ENCODE results near the gene IL17B. TPM values are rescaled to one million over a fixed set of nuclear protein-coding genes. Genes with fewer than 3 reads are reported as not detected.

Gene IL17B
- total and polyA plus RNA-seq, 2 donors (not counting 3 experiments of a cell fraction or from before 2014, with no cell fraction given): not detected

- Histone ChIP-seq H4K20me1 (replicated peaks; ENCODE audit: control insufficient read depth, extremely low read depth, insufficient read depth, low read length) (no peaks in the 10 kb centered on the region), H3K27me3 (ENCODE audit: control insufficient read depth in 2 of 2, insufficient read depth in 2 of 2, low read length in 2 of 2) (peaks cover 0 to 1% of the 10 kb centered on the region in 2 experiments), H3K9me3 (replicated peaks; ENCODE audit: control insufficient read depth, insufficient read depth, low read length) (no peaks in the 10 kb centered on the region), H3K4me2 (ENCODE audit: insufficient read depth, low read length) (no peak overlapping the region), H3K79me2 (ENCODE audit: control insufficient read depth, insufficient read depth, low read length) (no peaks in the 10 kb centered on the region), H3K4me3 (replicated peaks in 1 of 3; ENCODE audit: insufficient read depth in 1 of 3, low read depth in 1 of 3, low read length in 3 of 3) (no peak overlapping the region), H3K27ac (ENCODE audit: insufficient read depth, low read depth, low read length) (no peak overlapping the region), H3K9me1 (replicated peaks; ENCODE audit: control insufficient read depth, extremely low read depth, insufficient read depth, low read length) (no peaks in the 10 kb centered on the region), H3K9ac (replicated peaks; ENCODE audit: extremely low read depth, insufficient read depth, low read length) (no peak overlapping the region), H3K4me1 (ENCODE audit: control insufficient read depth, extremely low read depth, insufficient read depth, low read length) (no peaks in the 10 kb centered on the region), H3K36me3 (ENCODE audit: control insufficient read depth in 2 of 2, extremely low read depth in 1 of 2, insufficient read depth in 2 of 2, low read length in 2 of 2) (no peaks in the 10 kb centered on the region), H2AFZ (ENCODE audit: low read depth, low read length) (no peak overlapping the region)
- FAIRE-seq (no peak), DNase-seq (ENCODE audit: low read depth, low spot score) (no peak)
- no peak for TF ChIP-seq MYC (IDR thresholded peaks at IDR 0.05; ENCODE audit: low read depth, low read length)
- TF ChIP-seq JUN (IDR thresholded peaks at IDR 0.05; ENCODE audit: borderline replicate concordance, insufficient read depth, insufficient read length, low read depth): no peak
- BruUV-seq (replicated peaks): no TSS peak
- intact Hi-C loops (cut with micrococcal nuclease): no loop called here
- dilution Hi-C loops (cut with MboI; ENCODE audit: extremely low pct_ligation_motif_present, low sequenced_read_pairs): no loop called here
- CTCF ChIA-PET: interaction anchor here (1.2 to 1.8 kb wide), 3 partner anchors 14 to 25 kb away, joined by 3 to 5 read pairs (median 3); no protein-coding TSS in a partner anchor
- POLR2A ChIA-PET: no interaction called here
Observed at GRCh38 chr5:149406979-149407306, 27.9 kb upstream of the IL17B start.

- Histone ChIP-seq H3K36me3 (ENCODE audit: control insufficient read depth in 2 of 2, extremely low read depth in 1 of 2, insufficient read depth in 2 of 2, low read length in 2 of 2) (no peaks in the 10 kb centered on the region), H3K9me3 (replicated peaks; ENCODE audit: control insufficient read depth, insufficient read depth, low read length) (no peaks in the 10 kb centered on the region), H3K27ac (ENCODE audit: insufficient read depth, low read depth, low read length) (no peak overlapping the region), H3K9me1 (replicated peaks; ENCODE audit: control insufficient read depth, extremely low read depth, insufficient read depth, low read length) (no peaks in the 10 kb centered on the region), H3K79me2 (ENCODE audit: control insufficient read depth, insufficient read depth, low read length) (no peaks in the 10 kb centered on the region), H2AFZ (ENCODE audit: low read depth, low read length) (no peak overlapping the region), H3K4me2 (ENCODE audit: insufficient read depth, low read length) (no peak overlapping the region), H3K4me1 (ENCODE audit: control insufficient read depth, extremely low read depth, insufficient read depth, low read length) (no peaks in the 10 kb centered on the region), H3K9ac (replicated peaks; ENCODE audit: extremely low read depth, insufficient read depth, low read length) (no peak overlapping the region), H4K20me1 (replicated peaks; ENCODE audit: control insufficient read depth, extremely low read depth, insufficient read depth, low read length) (no peaks in the 10 kb centered on the region), H3K4me3 (replicated peaks in 1 of 3; ENCODE audit: insufficient read depth in 1 of 3, low read depth in 1 of 3, low read length in 3 of 3) (no peak overlapping the region), H3K27me3 (ENCODE audit: control insufficient read depth in 2 of 2, insufficient read depth in 2 of 2, low read length in 2 of 2) (peaks cover 0 to 1% of the 10 kb centered on the region in 2 experiments)
- CTCF ChIA-PET: interaction anchor here (1.2 to 1.8 kb wide), 4 partner anchors 15 to 39 kb away, joined by 3 to 5 read pairs (median 4); no protein-coding TSS in a partner anchor
- intact Hi-C loops (cut with micrococcal nuclease): no loop called here
- no peak for FAIRE-seq
- no TSS peak for BruUV-seq (replicated peaks)
- dilution Hi-C loops (cut with MboI; ENCODE audit: extremely low pct_ligation_motif_present, low sequenced_read_pairs): no loop called here
- POLR2A ChIA-PET: interaction anchor here (0.6 kb wide), 1 partner anchor 121 kb away, joined by 3 read pairs; no protein-coding TSS in a partner anchor
- TF ChIP-seq FOS (IDR thresholded peaks at IDR 0.05; ENCODE audit: borderline replicate concordance, insufficient read depth, low read length): no peak
- TF ChIP-seq MYC (IDR thresholded peaks at IDR 0.05; ENCODE audit: low read depth, low read length): no peak
- TF ChIP-seq GATA2 (IDR thresholded peaks at IDR 0.05; ENCODE audit: insufficient read depth, insufficient read length, low read depth, low read length): no peak
- TF ChIP-seq MAX (IDR thresholded peaks at IDR 0.05; ENCODE audit: insufficient read depth, insufficient read length): no peak
- no peak for TF ChIP-seq EZH2 (IDR thresholded peaks at IDR 0.05; ENCODE audit: borderline replicate concordance, low read depth, low read length, severe bottlenecking)
- no peak for TF ChIP-seq JUN (IDR thresholded peaks at IDR 0.05; ENCODE audit: borderline replicate concordance, insufficient read depth, insufficient read length, low read depth)
- no peak for TF ChIP-seq POLR2AphosphoS5 (IDR thresholded peaks at IDR 0.05; ENCODE audit: insufficient read depth, low read depth, low read length)
- TF ChIP-seq POLR2A (IDR thresholded peaks at IDR 0.05; ENCODE audit: low read depth, low read length): no peak
- TF ChIP-seq, protein P1, sequence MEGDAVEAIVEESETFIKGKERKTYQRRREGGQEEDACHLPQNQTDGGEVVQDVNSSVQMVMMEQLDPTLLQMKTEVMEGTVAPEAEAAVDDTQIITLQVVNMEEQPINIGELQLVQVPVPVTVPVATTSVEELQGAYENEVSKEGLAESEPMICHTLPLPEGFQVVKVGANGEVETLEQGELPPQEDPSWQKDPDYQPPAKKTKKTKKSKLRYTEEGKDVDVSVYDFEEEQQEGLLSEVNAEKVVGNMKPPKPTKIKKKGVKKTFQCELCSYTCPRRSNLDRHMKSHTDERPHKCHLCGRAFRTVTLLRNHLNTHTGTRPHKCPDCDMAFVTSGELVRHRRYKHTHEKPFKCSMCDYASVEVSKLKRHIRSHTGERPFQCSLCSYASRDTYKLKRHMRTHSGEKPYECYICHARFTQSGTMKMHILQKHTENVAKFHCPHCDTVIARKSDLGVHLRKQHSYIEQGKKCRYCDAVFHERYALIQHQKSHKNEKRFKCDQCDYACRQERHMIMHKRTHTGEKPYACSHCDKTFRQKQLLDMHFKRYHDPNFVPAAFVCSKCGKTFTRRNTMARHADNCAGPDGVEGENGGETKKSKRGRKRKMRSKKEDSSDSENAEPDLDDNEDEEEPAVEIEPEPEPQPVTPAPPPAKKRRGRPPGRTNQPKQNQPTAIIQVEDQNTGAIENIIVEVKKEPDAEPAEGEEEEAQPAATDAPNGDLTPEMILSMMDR (IDR thresholded peaks at IDR 0.05; ENCODE audit: extremely low read depth in 1 of 2, insufficient read depth in 1 of 2, low read depth in 1 of 2, low read length in 2 of 2): no peak
- DNase-seq (ENCODE audit: low read depth, low spot score): no peak
Observed at GRCh38 chr5:149406203-149406978, 27.3 kb upstream of the IL17B start.

Data from endothelial cell of umbilical vein (primary cell).